Mesendoderm (in vitro differentiated cells): Measurements from ENCODE around the gene ASPDH.

ENCODE experiments used
- DNase-seq: peaks from one replicate; pipeline ENCODE4 v3.0.0; 2013
- H2AK5ac ChIP-seq: 2 replicates; pipeline ENCODE4 v1.6.1; 2013; ENCODE audit warnings: low read length, inconsistent platforms
- H2BK120ac ChIP-seq: 2 replicates; pipeline ENCODE4 v1.6.1; 2013; ENCODE audit warnings: low read depth, mild to moderate bottlenecking, low read length, moderate library complexity, mixed read lengths
- H2BK15ac ChIP-seq: replicated peaks from 2 replicates; pipeline ENCODE4 v1.6.1; 2013; ENCODE audit warnings: low read depth, mild to moderate bottlenecking, moderate library complexity
- H2BK5ac ChIP-seq: 2 replicates; pipeline ENCODE4 v1.6.1; 2013; ENCODE audit warnings: low read length, inconsistent platforms
- H3K18ac ChIP-seq: 2 replicates; pipeline ENCODE4 v1.6.1; 2013; ENCODE audit warnings: mild to moderate bottlenecking, low read length, mixed read lengths
- H3K23ac ChIP-seq: one replicate; pipeline ENCODE4 v1.6.1; 2013; ENCODE audit warnings: low read length
- H3K27ac ChIP-seq: 2 replicates; pipeline ENCODE4 v1.5.1; 2013; ENCODE audit warnings: low read depth, mild to moderate bottlenecking, inconsistent platforms, low read length, moderate library complexity
- H3K27me3 ChIP-seq: 2 replicates; pipeline ENCODE4 v1.6.1; 2013; ENCODE audit warnings: low read length, control low read depth, mild to moderate bottlenecking, inconsistent platforms; ENCODE audit not compliant: insufficient read depth, poor library complexity
- H3K36me3 ChIP-seq: 2 replicates; pipeline ENCODE4 v1.6.1; 2013; ENCODE audit warnings: low read length, inconsistent platforms; ENCODE audit not compliant: control insufficient read depth, insufficient read depth
- H3K4ac ChIP-seq: one replicate; pipeline ENCODE4 v1.6.1; 2013; ENCODE audit warnings: low read depth, mild to moderate bottlenecking, low read length, moderate library complexity
- H3K4me1 ChIP-seq: 2 replicates; pipeline ENCODE4 v1.6.1; 2013; ENCODE audit warnings: low read depth, low read length, inconsistent platforms; ENCODE audit not compliant: control insufficient read depth
- H3K4me2 ChIP-seq: 2 replicates; pipeline ENCODE4 v1.6.1; 2013; ENCODE audit warnings: low read length
- H3K4me3 ChIP-seq: 2 replicates; pipeline ENCODE4 v1.5.1; 2013; ENCODE audit warnings: mild to moderate bottlenecking, low read length
- H3K56ac ChIP-seq: one replicate; pipeline ENCODE4 v1.6.1; 2013; ENCODE audit warnings: low read length
- H3K79me1 ChIP-seq: 2 replicates; pipeline ENCODE4 v1.6.1; 2013; ENCODE audit warnings: low read length, inconsistent platforms
- H3K79me2 ChIP-seq: 2 replicates; pipeline ENCODE4 v1.6.1; 2013; ENCODE audit warnings: mild to moderate bottlenecking, low read length; ENCODE audit not compliant: control insufficient read depth, insufficient read depth
- H3K9ac ChIP-seq: 2 replicates; pipeline ENCODE4 v1.6.1; 2013; ENCODE audit warnings: low read length, inconsistent platforms
- H4K5ac ChIP-seq: one replicate; pipeline ENCODE4 v1.6.1; 2013; ENCODE audit warnings: low read length
- H4K8ac ChIP-seq: one replicate; pipeline ENCODE4 v1.6.1; 2013; ENCODE audit warnings: low read depth, mild to moderate bottlenecking, control low read depth, low read length, moderate library complexity
- WGBS: extraction: QIAGEN DNeasy Blood & Tissue Kit; methylation state at CpG from one replicate; pipeline ENCODE4 v1.1.7; 2013; ENCODE audit warnings: low lambda C conversion rate, missing lambda C conversion rate; ENCODE audit not compliant: insufficient coverage; ENCODE audit errors: extremely low coverage; 5-methylcytosine and 5-hydroxymethylcytosine counted together

The ASPDH gene

DNA sequence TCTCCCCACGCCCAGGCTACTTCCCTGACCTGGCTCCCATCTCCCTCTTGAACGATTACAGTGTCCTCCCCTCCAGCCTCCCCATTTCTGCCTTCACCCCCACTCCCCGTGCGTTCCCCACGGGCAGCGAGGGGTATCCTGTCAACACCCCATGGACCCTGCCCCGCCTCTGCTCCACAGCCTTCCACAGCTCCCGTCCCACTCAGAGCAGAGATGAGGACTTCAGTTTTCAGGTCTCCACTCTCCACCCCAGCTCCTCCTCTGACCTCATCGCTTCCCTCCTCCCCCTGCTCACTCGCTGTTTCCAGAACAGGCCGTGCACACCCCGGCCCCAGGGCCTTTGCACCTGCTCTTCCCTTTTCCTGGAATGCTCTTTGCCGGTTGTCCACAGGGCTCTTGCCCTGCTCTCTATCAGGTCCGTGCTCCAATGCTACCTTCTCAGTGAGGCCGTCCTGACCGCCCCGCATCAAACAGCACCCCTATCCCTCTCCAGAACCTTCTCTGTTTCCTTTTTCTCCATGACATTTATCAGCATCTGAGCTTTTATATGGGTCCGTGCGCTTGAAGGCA lies 39.5 kb upstream of the ASPDH start:
- Histone ChIP-seq H3K56ac (no peak overlapping the region), H3K4me1 (no peaks in the 10 kb centered on the region), H2BK120ac (no peak overlapping the region), H3K9ac (no peak overlapping the region), H3K27ac (no peak overlapping the region), H3K18ac (no peak overlapping the region), H3K4me3 (no peak overlapping the region), H3K79me2 (no peaks in the 10 kb centered on the region), H3K27me3 (peaks cover 16% of the 10 kb centered on the region), H3K4ac (no peak overlapping the region), H3K36me3 (no peaks in the 10 kb centered on the region), H2BK15ac (no peak overlapping the region), H3K23ac (no peak overlapping the region), H3K4me2 (no peak overlapping the region), H4K8ac (no peak overlapping the region), H2BK5ac (no peak overlapping the region), H2AK5ac (no peak overlapping the region), H3K79me1 (no peaks in the 10 kb centered on the region), H4K5ac (no peak overlapping the region)
- WGBS, result no CpG with 5 or more reads among the region's 19 CpGs
- no peak for DNase-seq

DNA sequence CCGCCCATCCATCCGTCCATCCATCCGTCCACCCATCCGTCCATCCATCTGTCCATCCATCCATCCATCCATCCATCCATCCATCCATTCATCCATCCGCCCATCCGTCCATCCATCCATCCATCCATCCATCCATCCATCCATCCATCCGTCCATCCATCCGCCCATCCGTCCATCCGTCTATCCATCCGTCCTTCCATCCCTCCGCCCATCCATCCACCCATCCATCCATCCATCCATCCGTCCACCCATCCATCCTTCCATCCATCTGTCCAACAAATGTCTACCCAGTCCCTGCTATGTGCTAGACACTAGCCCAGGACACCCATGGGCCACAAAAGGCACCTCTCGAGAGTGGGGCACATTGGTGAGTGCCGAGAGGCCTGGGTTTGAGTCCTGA lies 38.8 kb upstream of the ASPDH start:
- Histone ChIP-seq H2BK5ac (no peak overlapping the region), H3K23ac (no peak overlapping the region), H3K36me3 (no peaks in the 10 kb centered on the region), H3K4me1 (no peaks in the 10 kb centered on the region), H3K4me3 (no peak overlapping the region), H3K4ac (no peak overlapping the region), H3K27me3 (peaks cover 16% of the 10 kb centered on the region), H2AK5ac (no peak overlapping the region), H3K27ac (no peak overlapping the region), H3K56ac (no peak overlapping the region), H3K4me2 (no peak overlapping the region), H2BK15ac (no peak overlapping the region), H3K18ac (no peak overlapping the region), H4K5ac (no peak overlapping the region), H4K8ac (no peak overlapping the region), H3K9ac (no peak overlapping the region), H3K79me2 (no peaks in the 10 kb centered on the region), H2BK120ac (no peak overlapping the region), H3K79me1 (no peaks in the 10 kb centered on the region)
- DNase-seq, result no peak
- WGBS, result 100% methylated on average over 6 of the region's 15 CpGs

DNA sequence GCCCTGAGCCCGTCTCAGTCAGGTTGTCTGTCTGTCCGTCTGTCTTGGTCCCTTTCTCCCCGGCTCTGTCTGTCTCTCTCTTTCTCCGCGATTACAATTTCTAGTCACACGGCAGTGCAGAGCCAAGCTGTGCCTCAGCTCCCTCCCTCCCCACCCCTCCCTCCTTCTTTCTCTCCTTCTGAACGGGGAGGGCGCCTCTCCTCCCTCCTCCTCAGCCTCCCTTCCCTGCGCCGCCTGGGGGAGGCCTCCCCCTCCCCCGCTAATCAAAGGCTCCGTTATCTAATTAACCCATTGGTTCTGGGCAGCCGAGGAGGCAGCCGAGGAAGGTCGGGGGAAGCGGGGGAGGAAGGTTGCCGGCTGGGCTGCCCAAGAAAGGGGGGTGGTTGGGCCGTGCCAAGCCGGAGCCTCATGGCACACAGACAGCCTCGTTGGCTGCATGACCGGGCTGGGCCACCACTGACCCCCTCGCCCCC lies 38.0 kb upstream of the ASPDH start:
- Histone ChIP-seq H3K79me1 (no peaks in the 10 kb centered on the region), H2BK120ac (no peak overlapping the region), H3K4me1 (no peaks in the 10 kb centered on the region), H3K4me2 (peak overlapping the region; percentile 93), H4K8ac (no peak overlapping the region), H2BK5ac (no peak overlapping the region), H3K23ac (no peak overlapping the region), H3K36me3 (no peaks in the 10 kb centered on the region), H3K4me3 (peak overlapping the region; percentile 45), H3K27me3 (peaks cover 16% of the 10 kb centered on the region), H3K79me2 (no peaks in the 10 kb centered on the region), H3K27ac (no peak overlapping the region), H3K56ac (peak overlapping the region; percentile 49), H2AK5ac (no peak overlapping the region), H4K5ac (no peak overlapping the region), H3K18ac (no peak overlapping the region), H3K4ac (no peak overlapping the region), H3K9ac (peak overlapping the region; percentile 56), H2BK15ac (no peak overlapping the region)
- WGBS, result no CpG with 5 or more reads among the region's 22 CpGs
- peak; percentile 61 for DNase-seq

DNA sequence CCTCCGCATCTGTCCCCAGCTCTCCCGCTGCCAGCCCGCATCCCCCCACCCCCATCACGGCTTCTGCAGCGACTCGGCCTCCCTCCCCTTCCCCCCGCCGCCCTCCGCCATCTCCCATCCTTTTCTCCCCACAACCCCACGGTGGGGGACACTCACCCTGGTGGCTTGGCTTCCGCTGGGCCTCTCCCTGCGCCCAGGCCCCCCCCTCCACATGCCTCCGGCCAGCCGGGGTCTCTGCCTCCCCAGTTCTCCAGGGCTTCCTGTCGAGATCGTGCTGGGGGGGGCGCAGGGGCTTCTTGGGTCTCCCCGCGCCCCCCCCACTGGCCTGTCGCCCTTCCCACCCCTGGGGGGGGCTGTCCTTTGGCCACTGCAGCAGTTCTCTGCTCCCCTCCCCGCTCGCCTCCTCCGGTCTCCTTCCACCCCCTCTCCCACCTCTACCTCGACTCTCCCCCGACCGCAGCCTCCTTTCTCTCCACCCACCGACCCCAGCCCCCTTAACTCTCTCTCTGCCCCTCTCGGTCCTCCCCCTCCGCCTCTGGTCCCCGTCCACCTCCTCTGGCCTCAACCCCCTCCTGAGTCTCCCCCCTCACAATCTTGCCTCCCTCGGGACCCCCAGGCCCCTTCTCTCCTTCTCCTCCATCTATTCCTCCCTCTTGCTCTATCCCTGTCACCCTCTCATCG lies 37.5 kb upstream of the ASPDH start:
- H3K4ac ChIP-seq, result no peak overlapping the region
- no peak overlapping the region for H2BK120ac ChIP-seq
- no peak overlapping the region for H4K8ac ChIP-seq
- H3K9ac ChIP-seq, result peak overlapping the region; percentile 56
- H4K5ac ChIP-seq, result no peak overlapping the region
- H3K18ac ChIP-seq, result no peak overlapping the region
- no peak for DNase-seq
- no peaks in the 10 kb centered on the region for H3K79me2 ChIP-seq
- peak overlapping the region; percentile 45 for H3K4me3 ChIP-seq
- no peak overlapping the region for H2BK5ac ChIP-seq
- no peaks in the 10 kb centered on the region for H3K4me1 ChIP-seq
- H3K79me1 ChIP-seq, result no peaks in the 10 kb centered on the region
- no peak overlapping the region for H3K23ac ChIP-seq
- peaks cover 16% of the 10 kb centered on the region for H3K27me3 ChIP-seq
- H3K27ac ChIP-seq, result no peak overlapping the region
- WGBS, result no CpG with 5 or more reads among the region's 32 CpGs
- peak overlapping the region; percentile 93 for H3K4me2 ChIP-seq
- no peak overlapping the region for H2BK15ac ChIP-seq
- H2AK5ac ChIP-seq, result no peak overlapping the region
- peak overlapping the region; percentile 49 for H3K56ac ChIP-seq
- no peaks in the 10 kb centered on the region for H3K36me3 ChIP-seq

DNA sequence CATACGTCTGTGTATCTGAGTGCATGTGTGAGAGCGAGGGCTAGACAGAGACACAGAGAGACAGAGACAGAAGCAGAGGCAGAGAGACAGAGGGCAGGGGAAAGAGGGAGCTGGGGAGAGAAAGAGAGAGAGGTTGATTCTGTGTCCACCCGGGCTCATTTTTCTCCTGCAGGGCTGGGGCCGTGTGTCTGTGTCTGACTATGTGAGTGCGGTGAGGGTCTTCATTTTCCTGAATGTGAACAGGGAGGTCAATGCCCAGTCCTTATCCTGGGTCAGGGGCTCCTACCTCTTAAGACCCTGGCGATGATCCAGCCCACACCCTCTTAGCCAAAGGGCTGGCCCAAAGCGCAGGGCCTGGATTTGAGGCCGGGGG lies 36.9 kb upstream of the ASPDH start:
- Histone ChIP-seq H3K27ac (no peak overlapping the region), H3K23ac (no peak overlapping the region), H3K36me3 (no peaks in the 10 kb centered on the region), H3K27me3 (peaks cover 15% of the 10 kb centered on the region), H2AK5ac (no peak overlapping the region), H2BK15ac (no peak overlapping the region), H3K79me1 (no peaks in the 10 kb centered on the region), H3K18ac (no peak overlapping the region), H3K4me3 (no peak overlapping the region), H3K4ac (no peak overlapping the region), H2BK120ac (no peak overlapping the region), H3K4me2 (no peak overlapping the region), H2BK5ac (no peak overlapping the region), H3K79me2 (no peaks in the 10 kb centered on the region), H4K8ac (no peak overlapping the region), H3K9ac (no peak overlapping the region), H3K4me1 (no peaks in the 10 kb centered on the region), H3K56ac (peak overlapping the region; percentile 15), H4K5ac (no peak overlapping the region)
- WGBS, result no CpG with 5 or more reads among the region's 8 CpGs
- DNase-seq, result no peak
